GM10847 (cell line): Measurements from ENCODE around the gene PRRC2A.

Experiments
- POLR2A ChIP-seq: IDR thresholded peaks from 2 replicates; pipeline ENCODE4 v1.6.1; 2011; ENCODE audit not compliant: insufficient read length; ENCODE audit errors: extremely low read depth

PRRC2A gene

DNA sequence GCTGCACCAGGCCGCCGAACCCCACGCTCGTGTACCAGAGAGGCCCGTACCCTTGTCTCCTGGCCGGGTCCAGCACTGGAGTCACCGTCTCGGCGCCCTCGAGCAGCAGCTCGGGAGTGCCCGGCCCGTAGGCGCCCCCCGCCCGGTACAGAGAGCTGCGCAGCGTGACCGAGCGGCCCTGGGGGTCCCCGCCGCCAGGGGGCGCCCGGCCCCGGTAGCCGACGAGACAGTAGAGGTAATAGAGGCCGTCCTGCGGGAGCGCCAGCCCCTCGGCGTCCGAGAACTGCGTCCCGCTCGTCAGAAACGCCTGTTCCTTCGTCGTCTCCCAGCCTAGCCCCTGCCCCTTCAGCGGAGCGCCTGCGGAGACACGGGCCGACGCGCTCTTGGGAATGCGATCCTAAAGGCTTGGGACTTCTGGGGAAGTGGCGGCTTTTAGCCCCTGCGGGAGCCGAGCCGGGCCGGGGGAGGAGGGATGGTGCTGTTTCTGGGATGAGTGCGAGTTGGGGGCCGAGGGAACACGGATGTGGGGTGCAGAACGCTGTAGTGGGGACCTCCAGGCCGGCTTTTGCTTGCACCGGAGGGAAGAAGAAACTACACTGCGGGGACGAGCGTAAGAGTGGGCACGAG lies 39.6 kb upstream of the PRRC2A start:
- TF ChIP-seq POLR2A = peak; percentile 43

DNA sequence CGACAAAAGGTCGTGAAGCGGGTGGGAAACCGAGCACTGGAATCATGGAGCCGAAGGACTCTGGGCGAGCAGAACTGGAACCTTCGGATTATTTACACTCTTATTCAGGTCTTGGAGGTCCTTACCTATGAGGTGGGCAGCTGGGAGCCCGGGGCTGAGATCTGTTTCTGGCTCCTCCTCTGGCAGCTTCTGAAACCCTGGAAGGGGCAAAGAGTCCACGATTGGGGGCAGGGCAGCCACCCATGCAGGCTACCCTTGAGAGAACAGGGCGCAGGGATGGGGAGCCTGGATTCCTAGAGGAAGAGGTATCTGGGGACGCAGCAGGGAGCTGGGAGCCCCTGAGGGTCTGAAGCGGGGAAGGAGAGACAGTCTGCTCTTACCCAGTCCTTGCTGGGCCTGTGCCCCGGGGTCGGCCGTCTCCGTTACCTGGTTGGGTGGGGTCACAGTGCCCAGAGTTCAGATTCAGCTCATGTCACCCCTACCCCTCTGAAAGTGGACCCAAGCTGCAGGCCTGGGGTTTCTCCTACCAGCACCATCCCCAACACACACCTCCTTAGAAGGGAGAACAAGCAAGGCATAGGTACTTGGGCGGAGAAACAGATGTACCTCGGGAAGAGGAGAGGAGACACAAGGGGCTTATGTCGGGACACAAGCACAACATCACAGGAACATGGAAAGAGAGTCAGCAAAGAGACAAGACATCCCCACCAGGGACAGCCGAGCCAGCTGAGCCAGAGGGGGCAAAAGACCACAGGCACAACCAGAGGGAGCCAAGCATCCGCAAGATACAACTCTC lies 38.9 kb upstream of the PRRC2A start:
- TF ChIP-seq POLR2A = no peak

DNA sequence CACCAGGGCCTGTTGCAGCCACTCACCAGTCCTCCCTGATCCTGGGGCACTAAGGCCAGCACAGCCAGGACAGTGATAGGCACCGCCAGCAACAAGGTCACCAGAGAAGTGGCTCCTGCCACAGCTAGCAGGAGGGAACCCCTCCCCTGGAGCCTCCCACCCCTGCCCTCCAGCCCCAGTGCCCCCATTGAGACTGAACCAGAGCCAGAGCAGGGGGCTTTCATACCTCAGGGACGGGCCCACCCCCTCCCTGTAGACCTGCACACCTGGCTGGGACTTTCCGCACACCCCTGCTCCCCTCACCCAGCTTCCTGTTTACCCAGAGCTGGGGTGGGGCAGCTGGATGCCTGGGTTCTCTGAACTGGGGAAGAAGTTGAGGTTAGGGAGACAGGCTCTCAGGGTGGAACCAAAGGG lies 38.3 kb upstream of the PRRC2A start, which contains the start of gene LTB:
LTB (minus strand) TSS at position 195 of the 414 bp plus-strand sequence; CDS start at position 188, 7 bp downstream.
- TF ChIP-seq POLR2A = no peak

- TF ChIP-seq POLR2A = no peak
Measured at GRCh38 chr6:31585491-31585890, 35.0 kb upstream of the PRRC2A start.

- TF ChIP-seq POLR2A = no peak
Measured at GRCh38 chr6:31586008-31586407, 34.5 kb upstream of the PRRC2A start, which contains the start of gene LST1. TSS of gene LST1 (plus strand) at chr6:31586277. CDS start at chr6:31587300, 1,023 bp downstream.

DNA sequence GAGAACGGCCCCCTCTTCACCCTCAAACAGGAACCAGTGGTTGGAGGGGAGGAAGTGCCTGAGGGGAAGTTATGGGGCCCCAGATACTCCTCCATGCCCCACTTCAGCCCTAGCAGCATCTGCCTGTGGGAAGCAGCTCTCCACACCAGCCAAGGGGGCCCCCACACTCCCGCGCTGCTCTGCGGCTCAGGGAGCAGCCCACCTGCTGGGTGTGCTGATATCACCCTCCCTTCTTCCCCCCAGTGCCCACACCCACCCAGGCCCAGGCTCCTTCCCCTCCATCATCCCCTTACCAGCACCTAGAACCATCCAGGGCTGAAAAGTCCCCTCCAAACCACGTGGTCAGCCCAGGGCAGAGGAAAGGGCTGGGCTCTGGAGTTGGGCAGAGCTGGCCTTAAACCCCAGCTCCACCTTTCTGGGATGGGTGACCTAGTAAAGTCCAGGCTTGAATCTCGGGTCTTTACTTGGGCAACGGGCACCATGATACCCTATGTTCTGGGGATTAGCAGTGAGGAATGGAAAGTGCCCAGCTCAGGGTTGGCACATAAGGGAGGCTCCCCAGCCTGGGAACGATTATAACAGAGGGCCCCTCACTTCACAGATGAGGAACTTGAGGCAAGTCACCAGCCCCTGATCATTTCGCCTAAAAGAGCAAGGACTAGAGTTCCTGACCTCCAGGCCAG lies 33.8 kb upstream of the PRRC2A start:
- TF ChIP-seq POLR2A = no peak

DNA sequence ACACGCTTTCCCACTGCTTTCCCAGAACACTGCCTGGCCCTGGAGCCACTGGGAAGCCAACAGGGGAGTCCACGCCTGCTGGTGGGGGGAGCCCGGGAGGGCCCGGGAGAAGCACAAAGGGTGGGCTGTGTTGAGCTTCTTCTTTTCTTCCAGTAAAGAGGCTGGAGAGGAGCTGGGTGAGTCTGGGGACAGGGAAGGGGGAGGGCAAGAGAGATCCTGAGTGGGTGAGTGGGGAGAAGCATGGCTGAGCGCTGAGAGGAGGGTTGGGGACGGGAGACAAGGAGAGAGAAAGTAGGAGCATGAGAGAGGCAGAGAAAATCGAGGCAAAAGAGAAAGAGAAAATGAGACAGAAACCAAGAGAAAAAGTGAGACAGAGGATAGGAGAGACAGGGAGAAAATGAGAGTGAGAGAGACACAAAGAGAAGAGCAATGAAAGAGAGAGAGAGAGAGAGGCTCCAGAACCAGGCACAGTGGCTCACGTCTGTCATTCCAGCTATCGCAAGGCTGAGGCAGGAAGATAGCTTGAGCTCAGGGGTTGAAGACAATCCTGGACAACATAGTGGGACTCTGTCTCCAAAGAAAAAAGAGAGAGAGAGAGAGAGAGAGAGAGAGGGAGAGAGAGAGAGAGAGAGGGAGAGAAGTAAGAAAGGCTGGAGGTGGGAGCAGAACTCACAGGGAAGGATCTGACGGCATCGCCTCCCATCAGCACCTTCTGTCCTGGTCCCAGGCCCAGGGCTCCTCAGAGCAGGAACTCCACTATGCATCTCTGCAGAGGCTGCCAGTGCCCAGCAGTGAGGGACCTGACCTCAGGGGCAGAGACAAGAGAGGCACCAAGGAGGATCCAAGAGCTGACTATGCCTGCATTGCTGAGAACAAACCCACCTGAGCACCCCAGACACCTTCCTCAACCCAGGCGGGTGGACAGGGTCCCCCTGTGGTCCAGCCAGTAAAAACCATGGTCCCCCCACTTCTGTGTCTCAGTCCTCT lies 32.4 kb upstream of the PRRC2A start:
- TF ChIP-seq POLR2A = no peak

GRCh38 chr6:31588871-31589650 lies 31.5 kb upstream of the PRRC2A start:
- no peak for TF ChIP-seq POLR2A

GRCh38 chr6:31592396-31592771 lies 28.1 kb upstream of the PRRC2A start:
- TF ChIP-seq POLR2A = no peak

GRCh38 chr6:31597006-31597405 lies 23.5 kb upstream of the PRRC2A start:
- TF ChIP-seq POLR2A = no peak

DNA sequence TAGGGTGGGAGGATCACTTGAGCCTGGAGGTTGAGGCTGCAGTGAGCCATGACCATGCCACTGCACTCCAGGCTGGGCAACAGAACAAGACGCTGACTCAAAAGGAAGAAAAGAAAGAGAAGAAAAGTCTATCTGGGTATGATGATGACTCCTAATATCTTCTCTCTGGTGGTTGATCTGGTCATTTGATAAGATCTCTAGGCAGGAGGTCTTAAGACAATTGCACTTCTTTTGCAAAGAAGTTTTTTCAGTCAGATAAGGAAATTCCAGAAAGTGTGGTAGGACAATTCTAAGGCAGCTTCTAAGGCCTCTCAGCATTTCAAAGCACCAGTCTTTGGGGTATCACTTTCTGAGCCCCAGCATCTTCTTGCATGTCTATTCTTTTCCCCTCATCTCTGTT lies 13.2 kb upstream of the PRRC2A start:
- no peak for TF ChIP-seq POLR2A

GRCh38 chr6:31609519-31610406 lies 10.8 kb upstream of the PRRC2A start:
- no peak for TF ChIP-seq POLR2A

GRCh38 chr6:31610968-31611367 lies 9.5 kb upstream of the PRRC2A start:
- TF ChIP-seq POLR2A = no peak
